ENCODE data around the gene PDE4D.

PDE4D gene

DNA sequence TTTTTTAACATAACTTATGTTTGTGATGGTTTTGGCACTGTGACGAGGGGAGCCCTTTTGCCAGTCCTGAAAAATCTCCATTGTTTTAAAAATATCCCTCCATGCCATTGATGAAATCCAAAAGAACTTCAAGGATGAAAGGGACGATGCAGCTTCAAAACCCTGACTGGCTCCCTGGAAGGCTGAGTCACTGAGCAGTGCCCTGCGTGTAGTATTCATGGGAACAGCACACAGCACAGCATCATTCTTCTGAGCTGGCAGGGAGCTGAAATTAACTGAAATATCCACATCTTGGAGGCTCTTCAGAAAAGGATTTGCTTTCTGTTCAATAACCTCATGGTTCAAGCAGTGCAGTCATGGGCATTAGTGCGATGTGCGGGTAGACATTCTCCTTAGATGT, 29.7 kb downstream of the PDE4D start:
- ATAC-seq (replicated peaks) (no peak), DNase-seq (no peak)
- H3K9me3 Mint-ChIP-seq: no peaks in the 10 kb centered on the region
- no peaks in the 10 kb centered on the region for H3K27me3 Mint-ChIP-seq
- no peaks in the 10 kb centered on the region for H3K4me1 Mint-ChIP-seq
- no peak overlapping the region for H3K27ac Mint-ChIP-seq
- H3K36me3 Mint-ChIP-seq: no peaks in the 10 kb centered on the region
- no peak overlapping the region for H3K4me3 Mint-ChIP-seq

DNA sequence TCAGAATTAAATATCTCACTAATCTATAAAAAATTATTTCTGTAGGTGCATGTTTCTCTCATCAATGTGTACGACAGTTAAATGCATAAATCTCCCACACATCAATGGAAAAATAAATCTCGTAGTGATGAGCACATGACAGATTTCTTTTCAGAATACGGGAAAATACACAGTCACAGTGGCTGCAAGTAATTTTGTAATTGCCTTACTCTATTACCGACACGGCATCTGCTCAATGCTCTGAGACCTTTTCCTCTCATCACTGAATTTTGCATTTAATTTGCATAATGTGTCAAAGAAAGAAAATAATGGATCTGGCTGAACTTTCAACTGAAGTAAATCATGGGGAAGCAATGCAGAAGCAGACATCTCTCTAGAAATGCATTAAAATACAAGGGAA, 37.2 kb downstream of the PDE4D start:
- Mint-ChIP-seq H3K27me3 (peaks cover 0 to 5% of the 10 kb centered on the region in 2 donors), H3K27ac (no peak overlapping the region), H3K4me1 (no peaks in the 10 kb centered on the region), H3K36me3 (no peaks in the 10 kb centered on the region), H3K4me3 (no peak overlapping the region), H3K9me3 (no peaks in the 10 kb centered on the region)
- ATAC-seq (replicated peaks) (no peak), DNase-seq (no peak)

DNA sequence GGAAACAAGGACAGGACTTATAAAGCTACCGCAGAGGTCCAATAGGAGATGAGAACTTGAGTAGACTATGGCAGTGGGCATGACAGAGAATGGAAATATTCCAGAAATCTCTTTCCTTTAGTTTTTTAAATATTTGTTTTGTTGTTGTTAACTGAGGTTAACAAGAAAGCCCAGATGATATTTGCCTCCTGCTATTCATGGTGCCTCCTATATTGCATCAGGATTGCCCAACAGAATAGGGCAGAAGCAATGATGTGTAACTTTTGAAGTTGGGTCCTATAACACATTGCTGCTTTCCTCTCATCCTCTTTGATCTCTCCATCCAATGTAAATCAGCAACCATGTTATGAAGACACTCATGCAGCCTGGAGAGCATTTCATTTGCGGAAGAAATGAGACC, 42.8 kb downstream of the PDE4D start:
- no peak overlapping the region for H3K4me3 Mint-ChIP-seq
- H3K27ac Mint-ChIP-seq: no peak overlapping the region
- ATAC-seq (replicated peaks) (no peak), DNase-seq (no peak)
- no peaks in the 10 kb centered on the region for H3K36me3 Mint-ChIP-seq
- H3K9me3 Mint-ChIP-seq: no peaks in the 10 kb centered on the region
- no peaks in the 10 kb centered on the region for H3K27me3 Mint-ChIP-seq
- no peaks in the 10 kb centered on the region for H3K4me1 Mint-ChIP-seq

DNA sequence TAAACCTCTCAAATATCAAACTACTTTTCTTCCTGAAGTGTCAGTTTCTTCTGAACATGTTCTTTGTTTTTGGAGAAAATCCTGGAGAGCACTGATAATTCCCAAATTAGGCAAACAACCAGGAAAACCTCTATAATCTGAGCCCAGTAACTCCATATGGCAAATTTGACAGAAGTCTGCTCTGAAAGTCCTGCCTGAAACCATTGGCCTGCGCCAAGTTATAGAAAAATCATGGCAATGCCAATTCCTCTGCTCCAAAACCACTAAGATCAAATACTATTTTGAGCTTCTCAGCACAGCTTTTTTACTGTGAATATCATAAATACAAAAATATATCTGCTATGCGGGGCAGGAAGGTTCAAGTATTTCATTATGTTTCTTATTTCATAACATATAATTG, 45.9 kb downstream of the PDE4D start:
- H3K27ac Mint-ChIP-seq: no peak overlapping the region
- H3K9me3 Mint-ChIP-seq: no peaks in the 10 kb centered on the region
- no peak overlapping the region for H3K4me3 Mint-ChIP-seq
- ATAC-seq (replicated peaks) (no peak), DNase-seq (no peak)
- no peaks in the 10 kb centered on the region for H3K36me3 Mint-ChIP-seq
- no peaks in the 10 kb centered on the region for H3K27me3 Mint-ChIP-seq
- no peaks in the 10 kb centered on the region for H3K4me1 Mint-ChIP-seq

DNA sequence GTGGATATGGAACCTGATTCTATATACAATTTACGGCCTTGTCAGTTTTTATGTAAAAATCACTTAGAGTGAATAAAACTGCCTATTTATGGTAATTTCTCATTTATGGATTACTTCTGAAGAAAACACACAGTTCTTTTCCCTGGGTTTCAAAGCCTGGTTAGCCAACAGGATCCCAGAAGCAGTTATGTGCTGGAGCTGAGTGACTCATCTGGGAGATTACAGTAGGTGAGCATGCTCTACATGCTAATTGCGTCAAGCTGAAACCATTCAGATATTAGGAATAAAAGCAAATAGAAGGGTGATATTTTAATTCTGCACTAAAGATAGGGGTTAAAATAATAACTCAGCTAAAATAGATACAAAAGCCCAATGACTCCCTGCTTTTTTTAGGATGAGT, 47.8 kb downstream of the PDE4D start:
- Mint-ChIP-seq H3K9me3 (no peaks in the 10 kb centered on the region), H3K4me3 (no peak overlapping the region), H3K4me1 (no peaks in the 10 kb centered on the region), H3K36me3 (no peaks in the 10 kb centered on the region), H3K27me3 (no peaks in the 10 kb centered on the region), H3K27ac (no peak overlapping the region)
- ATAC-seq (replicated peaks) (no peak), DNase-seq (no peak)

DNA sequence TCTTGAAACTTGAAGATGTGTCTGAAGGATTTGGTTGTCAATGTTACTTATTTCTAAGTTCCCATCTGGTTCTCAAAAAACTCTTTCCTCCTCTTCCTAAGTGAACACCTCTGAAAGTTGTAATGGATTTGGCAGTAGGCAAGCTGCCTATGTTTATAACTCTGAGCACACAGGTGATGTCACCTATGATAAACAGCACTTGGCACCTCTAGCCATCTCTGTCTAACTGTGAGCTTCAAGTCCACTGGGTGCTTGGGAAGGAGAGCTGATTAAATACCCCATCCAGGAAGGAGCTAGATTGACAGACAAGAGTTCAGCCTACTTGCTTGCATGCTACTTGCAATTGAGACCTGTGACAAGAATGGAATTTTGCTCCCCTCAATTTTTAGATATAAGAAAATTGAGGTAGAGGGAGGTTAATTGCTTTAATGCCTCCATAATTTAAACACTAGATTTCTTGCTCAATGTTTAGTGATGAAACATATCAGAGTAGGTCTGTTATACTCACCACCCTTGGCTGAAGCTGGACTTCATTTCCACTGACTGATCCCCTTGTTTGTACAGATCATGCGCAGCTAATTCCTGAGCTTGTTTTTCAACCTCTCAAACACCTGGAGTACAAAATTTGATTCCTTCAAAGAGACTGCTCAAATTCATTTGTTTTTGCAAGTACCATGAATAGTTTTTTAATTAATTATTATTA, 49.9 kb downstream of the PDE4D start:
- Mint-ChIP-seq H3K27ac (no peak overlapping the region), H3K4me1 (no peaks in the 10 kb centered on the region), H3K36me3 (no peaks in the 10 kb centered on the region), H3K27me3 (no peaks in the 10 kb centered on the region), H3K4me3 (no peak overlapping the region), H3K9me3 (no peaks in the 10 kb centered on the region)
- DNase-seq (no peak), ATAC-seq (replicated peaks) (no peak)

DNA sequence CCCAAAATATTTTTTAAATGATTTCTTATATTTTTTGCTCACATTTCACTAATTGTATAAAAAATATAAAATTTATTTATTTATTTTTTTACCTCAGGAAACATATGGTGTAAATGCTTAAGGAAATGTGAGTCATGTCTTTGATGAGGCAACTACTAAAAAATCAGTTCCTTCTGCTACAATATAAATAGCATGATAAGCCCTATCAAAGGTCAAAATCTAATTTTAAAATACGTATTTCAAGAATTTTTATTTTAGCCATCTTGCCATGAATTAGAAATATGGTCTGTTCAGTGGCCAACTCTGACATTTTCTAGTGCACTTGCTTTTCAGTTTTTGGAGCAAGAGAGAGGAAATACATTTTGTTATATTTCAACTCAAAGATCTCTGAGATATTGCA, 50.5 kb downstream of the PDE4D start:
- Mint-ChIP-seq H3K4me3 (no peak overlapping the region), H3K9me3 (no peaks in the 10 kb centered on the region), H3K36me3 (no peaks in the 10 kb centered on the region), H3K27ac (no peak overlapping the region), H3K27me3 (no peaks in the 10 kb centered on the region), H3K4me1 (no peaks in the 10 kb centered on the region)
- no peak for DNase-seq
- no peak for ATAC-seq (replicated peaks)

DNA sequence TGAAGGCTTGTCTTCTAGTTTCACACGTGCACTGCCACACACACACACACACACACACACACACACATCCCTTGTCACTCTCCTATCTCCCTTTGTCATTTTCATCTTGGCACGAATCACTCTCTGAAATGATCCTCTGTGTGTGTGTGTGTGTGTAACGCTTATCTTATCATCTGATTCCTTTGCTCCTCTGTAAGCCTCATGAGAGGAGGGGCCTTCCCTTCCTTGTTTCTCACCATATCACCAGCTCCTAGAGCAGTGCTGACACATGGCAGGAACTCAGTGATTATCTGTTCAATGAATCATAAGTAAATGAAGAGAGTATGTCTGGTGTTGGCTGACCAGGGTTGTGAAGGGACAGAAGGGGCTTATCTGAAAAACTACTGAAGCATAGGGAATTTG, 53.3 kb downstream of the PDE4D start:
- DNase-seq: no peak
- Mint-ChIP-seq H3K27ac (no peak overlapping the region), H3K4me3 (no peak overlapping the region), H3K9me3 (no peaks in the 10 kb centered on the region), H3K4me1 (no peaks in the 10 kb centered on the region), H3K27me3 (no peaks in the 10 kb centered on the region), H3K36me3 (no peaks in the 10 kb centered on the region)
- ATAC-seq (replicated peaks): no peak

DNA sequence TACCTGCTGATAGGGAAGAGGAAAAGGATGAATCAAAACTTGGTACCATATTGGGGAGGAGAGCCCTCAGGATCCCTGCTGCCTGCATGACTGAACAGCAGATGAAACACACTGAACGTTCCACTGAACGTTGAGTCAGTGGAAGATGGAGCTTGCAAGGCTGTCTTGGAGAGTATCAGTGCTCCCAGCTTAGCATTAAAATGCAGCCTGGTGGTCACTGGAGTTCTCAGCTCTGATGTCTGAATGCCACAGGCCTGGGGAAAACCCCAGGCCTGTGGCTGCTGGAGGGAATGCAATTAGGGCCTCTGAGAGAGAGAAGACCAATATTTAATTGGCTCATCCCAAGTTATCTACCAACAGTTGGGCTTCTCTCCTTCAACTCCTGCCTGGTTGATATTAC, 54.5 kb downstream of the PDE4D start:
- DNase-seq: no peak
- Mint-ChIP-seq H3K36me3 (no peaks in the 10 kb centered on the region), H3K27me3 (no peaks in the 10 kb centered on the region), H3K4me1 (no peaks in the 10 kb centered on the region), H3K9me3 (no peaks in the 10 kb centered on the region), H3K27ac (no peak overlapping the region), H3K4me3 (no peak overlapping the region)
- no peak for ATAC-seq (replicated peaks)

DNA sequence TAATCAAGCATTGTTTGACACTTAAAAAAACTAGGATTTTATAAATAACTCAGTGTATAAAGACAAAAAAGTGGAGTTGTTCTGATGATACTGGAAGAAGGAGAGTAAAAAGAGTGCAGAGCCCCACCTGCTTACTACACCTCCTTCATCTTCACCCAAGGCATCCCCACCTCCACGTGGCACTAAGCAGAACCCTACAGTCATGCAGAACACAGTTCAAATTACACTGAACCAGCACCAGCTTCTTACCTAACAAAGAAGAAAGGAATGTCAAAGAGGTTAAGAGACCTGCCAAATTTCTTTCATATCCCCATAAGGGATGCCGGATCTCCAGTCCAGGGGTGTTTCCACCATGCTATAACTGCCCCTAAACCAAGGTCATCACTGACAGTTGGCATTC, 55.5 kb downstream of the PDE4D start:
- no peaks in the 10 kb centered on the region for H3K36me3 Mint-ChIP-seq
- no peak overlapping the region for H3K4me3 Mint-ChIP-seq
- ATAC-seq (replicated peaks) (no peak), DNase-seq (no peak)
- H3K27ac Mint-ChIP-seq: no peak overlapping the region
- no peaks in the 10 kb centered on the region for H3K4me1 Mint-ChIP-seq
- H3K27me3 Mint-ChIP-seq: no peaks in the 10 kb centered on the region
- H3K9me3 Mint-ChIP-seq: no peaks in the 10 kb centered on the region

DNA sequence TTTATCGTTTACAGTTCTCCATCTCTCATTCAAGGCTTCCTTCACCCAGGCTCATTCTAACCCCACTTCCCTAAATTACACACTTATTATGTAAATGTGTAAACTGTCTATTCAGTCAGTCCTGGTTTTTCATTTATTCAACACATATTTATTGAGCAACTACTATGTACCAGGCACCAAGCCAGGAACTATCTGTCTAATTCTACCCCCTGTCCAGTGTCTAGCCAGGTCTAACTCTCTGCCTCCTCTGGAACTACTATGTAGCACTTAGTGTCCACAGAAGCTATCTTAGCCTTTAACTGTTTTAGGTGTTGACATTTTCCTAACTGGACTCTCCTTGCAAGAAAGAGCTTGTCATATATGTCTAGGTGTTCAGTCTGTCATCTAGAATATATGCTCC, 56.5 kb downstream of the PDE4D start:
- H3K36me3 Mint-ChIP-seq: no peaks in the 10 kb centered on the region
- DNase-seq: no peak
- H3K4me1 Mint-ChIP-seq: no peaks in the 10 kb centered on the region
- H3K4me3 Mint-ChIP-seq: no peak overlapping the region
- no peak overlapping the region for H3K27ac Mint-ChIP-seq
- H3K9me3 Mint-ChIP-seq: no peaks in the 10 kb centered on the region
- no peak for ATAC-seq (replicated peaks)
- H3K27me3 Mint-ChIP-seq: no peaks in the 10 kb centered on the region

DNA sequence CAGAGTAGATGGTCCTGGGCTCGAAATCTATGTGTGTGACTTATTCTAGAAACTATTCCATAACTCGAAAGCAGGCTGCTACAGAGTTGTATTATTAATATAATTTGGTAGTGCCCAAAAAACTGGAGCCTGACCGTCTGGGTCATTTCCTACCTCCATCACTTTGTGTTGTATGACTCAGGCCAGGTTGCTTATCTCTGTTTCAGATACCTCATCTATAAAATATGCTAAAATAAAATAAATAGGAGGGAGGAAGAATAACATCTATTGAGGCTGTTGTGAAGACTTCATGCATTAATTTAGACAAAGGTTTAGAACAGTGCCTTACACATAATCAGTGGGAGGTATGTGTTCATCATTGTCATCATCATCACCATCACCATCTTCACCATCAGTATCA, 57.7 kb downstream of the PDE4D start:
- Mint-ChIP-seq H3K9me3 (no peaks in the 10 kb centered on the region), H3K27me3 (no peaks in the 10 kb centered on the region), H3K36me3 (no peaks in the 10 kb centered on the region), H3K4me3 (no peak overlapping the region), H3K27ac (no peak overlapping the region), H3K4me1 (no peaks in the 10 kb centered on the region)
- no peak for DNase-seq
- ATAC-seq (replicated peaks): no peak

DNA sequence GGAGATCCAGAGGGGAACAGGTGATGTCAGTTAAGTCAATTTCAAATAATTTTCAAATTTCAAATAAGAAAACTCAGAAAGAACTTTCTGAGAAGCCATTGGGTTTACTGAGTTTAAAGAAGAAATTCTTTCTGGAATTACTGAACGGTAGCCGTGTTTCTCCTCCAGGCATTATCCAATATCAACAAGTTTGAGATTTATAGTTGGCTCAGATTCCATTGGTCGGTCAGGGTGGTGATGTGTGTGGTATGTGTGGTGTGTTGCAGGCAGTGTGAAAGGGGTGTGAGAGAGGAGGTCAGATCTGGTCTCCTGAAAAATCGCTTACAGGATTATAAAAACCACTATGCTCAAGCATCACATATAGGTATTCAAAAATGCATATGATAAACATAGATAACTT, 60.1 kb downstream of the PDE4D start:
- no peak for DNase-seq
- no peaks in the 10 kb centered on the region for H3K4me1 Mint-ChIP-seq

DNA sequence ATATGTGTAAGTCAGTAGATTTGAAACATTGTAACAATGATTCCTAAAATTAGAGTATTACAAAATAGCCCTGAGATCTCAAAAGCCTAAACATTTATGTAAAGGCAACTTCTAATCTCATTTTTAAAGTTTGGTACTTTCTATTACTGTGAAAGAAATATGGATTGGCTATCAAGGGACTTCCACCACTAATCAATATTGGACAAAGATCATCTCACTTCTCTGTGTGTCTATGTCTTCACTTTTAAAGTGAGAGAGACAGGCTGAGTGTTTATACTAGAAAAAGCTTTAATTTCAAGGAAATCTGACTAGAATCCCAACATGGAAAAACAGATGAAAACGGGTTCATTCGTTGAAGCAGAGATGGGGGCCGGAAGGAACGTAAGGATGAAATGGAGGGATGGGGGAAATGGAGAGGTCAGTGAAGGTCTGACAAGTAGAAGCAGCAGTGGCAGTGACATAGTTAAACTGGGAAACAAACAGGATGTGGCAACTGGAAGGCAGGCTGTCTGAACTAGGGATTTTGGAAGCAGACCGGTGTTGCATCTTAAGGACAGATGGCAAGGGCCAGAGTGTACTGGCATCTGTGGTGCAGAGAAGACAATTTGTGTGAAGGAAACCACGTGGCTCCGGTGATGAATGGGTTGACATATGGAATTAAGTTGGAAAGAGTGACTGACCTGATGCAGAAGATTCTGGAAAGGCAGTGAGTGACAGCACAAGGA, 60.8 kb downstream of the PDE4D start:
- H3K9me3 Mint-ChIP-seq: no peaks in the 10 kb centered on the region
- no peak overlapping the region for H3K27ac Mint-ChIP-seq
- H3K36me3 Mint-ChIP-seq: no peaks in the 10 kb centered on the region
- no peak for DNase-seq
- H3K4me1 Mint-ChIP-seq: no peaks in the 10 kb centered on the region
- no peak overlapping the region for H3K4me3 Mint-ChIP-seq
- ATAC-seq (replicated peaks): no peak
- H3K27me3 Mint-ChIP-seq: no peaks in the 10 kb centered on the region

More for the DNA sequence above, 60.1 kb downstream of the PDE4D start:
- ATAC-seq (replicated peaks): no peak
- Mint-ChIP-seq H3K27me3 (no peaks in the 10 kb centered on the region), H3K27ac (no peak overlapping the region), H3K9me3 (no peaks in the 10 kb centered on the region), H3K36me3 (no peaks in the 10 kb centered on the region), H3K4me3 (no peak overlapping the region)

DNA sequence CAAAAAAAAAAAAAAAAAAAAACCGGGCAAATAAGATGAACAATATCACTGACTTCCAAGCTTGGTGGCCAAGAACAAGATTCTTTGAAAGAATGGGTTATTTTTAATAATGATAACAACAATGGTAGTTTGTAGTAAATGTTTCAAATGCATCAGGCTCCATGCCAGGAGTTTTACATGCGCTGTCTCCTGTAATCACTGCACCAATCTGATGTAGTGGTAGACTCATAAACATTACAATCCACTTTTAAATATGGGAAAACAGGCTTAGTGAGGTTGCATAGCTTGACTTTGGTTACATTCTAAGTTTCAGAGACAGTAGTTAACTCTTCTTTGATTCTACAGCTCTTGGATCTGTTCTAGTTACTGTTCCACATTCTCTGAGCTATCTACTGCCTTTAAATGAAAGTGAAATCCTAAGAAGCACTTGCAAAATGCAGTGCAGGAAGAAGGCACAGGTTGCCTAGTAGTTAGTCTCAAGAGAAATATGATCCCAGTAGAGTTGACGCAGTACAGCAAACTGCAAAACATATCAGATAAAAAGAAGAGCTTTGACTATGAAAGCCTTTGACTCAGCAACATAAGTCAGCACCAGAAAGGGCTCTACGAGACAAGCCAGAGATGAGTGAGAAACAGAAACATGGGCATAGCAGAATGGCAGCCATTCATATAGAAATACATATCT, 62.1 kb downstream of the PDE4D start:
- no peak overlapping the region for H3K4me3 Mint-ChIP-seq
- no peaks in the 10 kb centered on the region for H3K36me3 Mint-ChIP-seq
- ATAC-seq (replicated peaks) (no peak), DNase-seq (no peak)
- H3K27ac Mint-ChIP-seq: no peak overlapping the region
- no peaks in the 10 kb centered on the region for H3K27me3 Mint-ChIP-seq
- no peaks in the 10 kb centered on the region for H3K9me3 Mint-ChIP-seq
- H3K4me1 Mint-ChIP-seq: no peaks in the 10 kb centered on the region

Data from stimulated activated naive B cell treated with anti-CD40 and anti-IgM and Interleukin-4, amounts not matched to agents 10 μg/mL and 1 μg/mL and 100 μg/mL, for 72 hours (primary cell).